AG20443 (cell line): ENCODE data around the gene NPDC1.
"Not testable (repeated sequence)": the region's sequence is repeated elsewhere in the genome, so short reads cannot be mapped to it uniquely, and the experiment has no call there.

Experiments
- DNase-seq: peaks from one replicate; pipeline ENCODE4 v3.0.0; 2012; ENCODE audit warnings: low spot score, mixed read lengths

NPDC1 gene

DNA sequence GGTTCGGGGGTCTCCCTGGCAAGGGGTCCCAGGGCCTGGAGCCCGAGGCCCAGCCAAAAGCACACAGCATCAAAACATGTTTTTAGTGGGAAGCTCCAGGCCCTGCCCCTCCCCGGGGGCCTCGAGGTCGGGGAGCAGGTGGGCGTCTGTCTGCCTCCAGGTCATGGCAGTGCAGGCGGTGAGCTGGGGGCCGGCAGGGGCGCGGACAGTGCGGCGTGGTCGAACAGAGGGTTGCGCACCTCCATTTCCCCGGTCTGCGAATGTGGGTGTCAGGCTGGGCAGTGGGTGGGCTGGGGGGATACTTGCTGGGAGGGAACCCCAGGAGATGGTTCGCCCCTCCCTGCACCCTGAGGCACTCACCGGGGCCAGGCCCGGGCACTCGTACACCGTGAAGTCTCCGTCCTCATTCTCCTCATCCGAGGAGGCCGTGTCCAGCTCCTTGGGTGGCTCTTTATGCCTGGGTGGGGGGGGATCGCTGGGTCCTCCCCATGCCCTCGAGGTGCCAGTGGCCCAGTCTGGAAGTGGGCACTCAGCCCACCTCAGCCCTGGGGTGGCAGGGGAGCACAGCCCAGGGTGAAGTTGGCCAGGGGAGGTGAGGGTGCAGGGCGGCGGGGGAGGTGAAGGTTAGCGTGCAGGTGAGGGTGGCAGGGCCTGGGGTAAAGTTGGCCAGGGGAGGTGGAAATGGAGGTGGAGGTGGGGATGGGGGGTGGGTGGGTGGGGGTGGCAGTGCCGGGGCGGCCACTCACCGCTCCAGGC, 6.2 kb downstream of the NPDC1 start:
- no peak for DNase-seq

DNA sequence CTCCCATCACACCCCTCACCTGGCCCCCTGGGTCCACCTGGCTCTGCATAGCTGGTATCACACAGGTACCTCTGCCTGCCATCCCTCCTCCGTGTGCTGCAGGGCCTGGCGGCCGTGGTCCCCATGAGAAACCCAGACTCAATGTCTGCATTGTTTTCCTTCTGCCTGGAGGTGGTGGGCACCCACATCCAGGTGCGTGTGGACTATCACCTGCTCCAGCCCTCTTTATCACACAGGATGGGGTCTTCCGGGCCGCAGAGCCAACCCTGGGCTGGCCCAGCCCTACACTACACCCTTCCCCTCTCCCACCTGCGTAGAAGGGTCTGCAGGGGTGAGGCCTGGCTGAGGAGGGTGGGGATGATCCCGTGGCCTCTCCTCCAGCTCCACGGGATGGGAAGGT, 7.1 kb downstream of the NPDC1 start:
- DNase-seq, result no peak

GRCh38 chr9:137037483-137037882, 8.5 kb downstream of the NPDC1 start:
- DNase-seq, result no peak

- DNase-seq, result no peak
These were observed 8.9 kb downstream of the NPDC1 start for GRCh38 chr9:137037035-137037434.

GRCh38 chr9:137035937-137036336, 10.0 kb downstream of the NPDC1 start:
- DNase-seq, result no peak

DNA sequence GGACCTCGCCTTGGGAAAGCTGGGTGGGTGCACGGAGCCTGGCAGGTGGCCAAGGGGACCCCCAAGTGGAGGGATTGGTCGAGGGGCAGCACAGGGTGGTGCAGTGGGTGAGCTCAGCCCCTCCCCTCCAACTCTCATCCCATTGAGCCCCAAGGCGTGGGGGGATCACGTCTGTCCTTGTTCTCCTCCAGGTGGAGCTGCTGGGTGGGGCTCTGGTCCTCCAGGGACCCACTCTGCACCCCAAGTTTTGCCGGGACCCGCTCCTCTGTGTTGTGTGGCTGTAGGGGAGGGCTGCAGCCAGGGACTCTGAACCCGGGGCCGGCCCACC, 10.5 kb downstream of the NPDC1 start:
- DNase-seq, result no peak

DNA sequence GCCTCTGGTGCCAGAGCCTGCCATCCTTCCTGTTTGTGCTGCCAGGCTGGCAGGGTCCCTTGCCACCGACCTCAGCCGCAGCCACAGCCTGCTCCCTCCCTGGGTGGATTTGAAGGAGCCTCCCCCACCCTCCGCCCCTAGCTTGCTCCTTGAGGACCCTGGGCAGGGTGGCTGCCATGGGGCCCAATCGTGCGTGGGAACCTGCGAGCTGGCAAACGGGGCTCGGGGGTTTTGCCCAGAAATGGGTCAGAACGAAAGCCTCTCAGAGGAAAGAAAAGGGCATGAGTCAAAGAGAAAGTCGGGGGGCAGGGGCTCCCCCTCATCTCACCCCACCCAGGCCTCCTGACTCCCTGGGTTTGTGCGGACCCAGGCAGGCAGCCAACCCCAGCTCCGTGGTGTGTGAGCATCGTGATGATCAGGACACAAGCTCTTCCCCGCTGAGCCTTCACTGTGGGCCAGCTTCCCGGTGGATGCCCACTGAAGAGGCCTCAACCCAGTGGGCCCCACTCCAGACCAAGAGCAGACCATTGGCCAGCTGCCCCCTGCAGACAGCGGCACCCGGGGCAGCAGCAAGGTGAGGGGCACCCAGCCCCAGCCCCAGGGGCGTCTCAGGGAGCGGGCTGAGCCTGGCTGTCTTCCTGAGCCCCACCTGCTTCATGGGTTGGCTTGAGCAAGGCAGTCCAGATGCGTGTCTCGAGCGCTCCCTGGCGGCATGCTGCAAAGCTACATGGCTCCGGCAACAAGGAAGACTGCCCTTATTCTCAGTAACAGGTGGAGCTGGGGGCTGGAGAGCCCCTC, 11.1 kb downstream of the NPDC1 start:
- DNase-seq, result peak; percentile 90

GRCh38 chr9:137034039-137034708, 11.8 kb downstream of the NPDC1 start:
- no peak for DNase-seq

GRCh38 chr9:137033481-137033880, 12.5 kb downstream of the NPDC1 start:
- DNase-seq, result not testable (repeated sequence)

DNA sequence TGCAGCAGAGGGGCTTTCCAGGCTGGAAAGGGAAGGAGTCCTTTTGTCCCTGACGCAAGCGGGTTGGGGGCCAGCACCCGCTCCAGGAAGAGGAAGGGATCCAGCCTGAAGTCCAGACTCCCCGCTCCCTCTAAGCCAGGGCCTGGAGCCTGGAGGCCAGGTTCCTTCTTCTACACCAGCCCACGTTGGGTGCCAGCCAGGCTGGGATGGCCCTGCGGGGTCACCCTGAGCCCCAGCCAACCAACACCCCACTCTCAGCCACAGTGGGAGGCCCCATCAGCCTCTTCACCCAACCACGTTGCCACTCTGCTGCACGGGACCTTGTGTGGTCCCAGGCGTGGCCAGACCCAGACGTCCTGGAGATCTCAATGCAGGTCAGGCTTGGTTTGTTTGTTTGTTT, 13.1 kb downstream of the NPDC1 start:
- DNase-seq, result no peak

- DNase-seq, result no peak
These were observed 13.9 kb downstream of the NPDC1 start, which contains the start of gene FUT7 for GRCh38 chr9:137031904-137032640. FUT7 (minus strand) TSS chr9:137032088; CDS start chr9:137031991, 97 bp downstream.

DNA sequence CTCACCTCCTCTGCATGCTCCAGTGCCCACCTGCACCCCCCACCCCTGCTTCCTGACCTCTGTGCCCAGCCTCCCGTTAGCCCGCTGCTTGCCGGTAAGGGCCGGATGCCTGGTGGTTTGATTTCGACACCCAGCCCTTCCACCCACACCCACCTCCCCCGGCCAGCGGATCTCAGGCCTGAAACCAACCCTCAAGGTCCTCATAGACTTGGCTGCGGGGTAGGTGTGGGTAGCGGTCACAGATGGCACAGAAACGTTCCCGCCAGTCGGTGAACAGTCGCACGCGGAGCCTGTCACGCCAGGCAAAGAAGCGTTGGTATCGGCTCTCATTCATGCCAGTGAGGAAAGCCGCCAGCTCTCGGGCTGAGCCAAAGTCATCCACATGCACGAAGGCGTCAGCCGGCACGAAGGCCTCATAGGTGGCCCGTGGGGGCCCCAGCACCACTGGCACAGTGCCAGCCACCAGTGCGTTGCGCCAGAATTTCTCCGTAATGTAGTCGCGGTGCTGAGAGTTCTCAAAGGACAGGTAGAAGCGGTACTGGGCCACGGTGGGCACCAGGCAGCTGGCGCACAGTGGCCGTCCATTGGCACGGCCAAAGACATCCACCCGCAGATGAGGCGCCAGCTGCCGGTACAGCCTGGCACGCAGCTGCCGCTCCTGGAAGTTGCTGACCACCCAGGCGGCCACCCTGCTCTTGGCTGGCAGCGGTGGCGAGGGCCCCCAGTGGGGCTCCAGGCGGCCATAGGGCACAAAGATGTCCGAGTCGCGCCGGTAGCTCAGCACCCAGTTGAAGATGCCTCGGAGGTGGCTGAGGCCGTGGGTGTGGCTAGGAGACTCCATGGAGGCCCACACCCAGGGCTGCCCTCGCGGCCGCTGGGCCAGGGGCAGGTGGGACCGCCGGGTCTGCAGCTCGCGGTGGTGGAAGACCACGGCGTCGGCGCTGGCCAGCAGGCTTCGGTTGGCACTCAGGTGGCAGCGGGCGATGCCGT, 15.1 kb downstream of the NPDC1 start:
- DNase-seq, result no peak

- DNase-seq, result no peak
These were observed 16.0 kb downstream of the NPDC1 start for GRCh38 chr9:137030006-137030405.

DNA sequence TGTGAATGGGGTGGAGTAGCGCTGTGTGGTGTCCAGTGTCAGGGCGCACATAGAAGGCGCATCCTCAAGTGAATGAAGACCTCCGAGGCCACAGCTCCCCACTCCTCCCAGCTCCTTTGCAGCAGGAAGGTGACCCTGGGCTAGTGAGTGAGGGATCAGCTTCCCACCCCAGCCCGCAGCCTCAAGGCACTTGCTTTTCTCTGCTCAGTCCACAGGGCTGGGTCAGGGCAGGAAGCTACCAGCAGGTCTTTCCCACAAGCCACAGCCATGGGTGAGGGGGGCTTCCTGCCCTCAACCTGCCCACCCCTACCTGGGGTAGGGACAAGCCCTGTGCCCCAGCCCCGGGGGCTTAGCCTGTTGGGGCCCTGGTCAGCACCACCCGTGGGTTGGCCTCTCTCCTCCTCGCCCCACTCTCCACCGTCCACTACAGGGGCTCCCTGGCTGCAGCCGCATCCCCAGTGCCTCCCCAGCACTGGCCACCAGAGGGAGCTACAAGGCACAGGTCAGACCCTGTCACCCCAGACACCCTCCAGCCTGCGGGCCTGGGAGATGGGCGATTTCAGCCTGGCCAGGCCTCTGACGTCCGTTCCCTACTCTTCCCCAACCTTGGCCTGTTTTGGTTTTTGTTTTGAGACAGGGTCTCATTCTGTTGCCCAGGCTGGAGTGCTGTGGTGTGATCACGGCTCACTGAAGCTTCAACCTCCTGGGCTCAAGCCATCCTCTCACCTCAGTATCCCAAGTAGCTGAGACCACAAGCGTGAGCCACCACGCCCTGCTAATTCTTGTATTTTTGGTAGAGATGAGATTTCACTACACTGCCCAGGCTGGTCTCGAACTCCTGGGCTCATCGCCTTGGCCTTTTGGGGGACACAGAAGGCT, 16.7 kb downstream of the NPDC1 start:
- DNase-seq, result peak; percentile 84

DNA sequence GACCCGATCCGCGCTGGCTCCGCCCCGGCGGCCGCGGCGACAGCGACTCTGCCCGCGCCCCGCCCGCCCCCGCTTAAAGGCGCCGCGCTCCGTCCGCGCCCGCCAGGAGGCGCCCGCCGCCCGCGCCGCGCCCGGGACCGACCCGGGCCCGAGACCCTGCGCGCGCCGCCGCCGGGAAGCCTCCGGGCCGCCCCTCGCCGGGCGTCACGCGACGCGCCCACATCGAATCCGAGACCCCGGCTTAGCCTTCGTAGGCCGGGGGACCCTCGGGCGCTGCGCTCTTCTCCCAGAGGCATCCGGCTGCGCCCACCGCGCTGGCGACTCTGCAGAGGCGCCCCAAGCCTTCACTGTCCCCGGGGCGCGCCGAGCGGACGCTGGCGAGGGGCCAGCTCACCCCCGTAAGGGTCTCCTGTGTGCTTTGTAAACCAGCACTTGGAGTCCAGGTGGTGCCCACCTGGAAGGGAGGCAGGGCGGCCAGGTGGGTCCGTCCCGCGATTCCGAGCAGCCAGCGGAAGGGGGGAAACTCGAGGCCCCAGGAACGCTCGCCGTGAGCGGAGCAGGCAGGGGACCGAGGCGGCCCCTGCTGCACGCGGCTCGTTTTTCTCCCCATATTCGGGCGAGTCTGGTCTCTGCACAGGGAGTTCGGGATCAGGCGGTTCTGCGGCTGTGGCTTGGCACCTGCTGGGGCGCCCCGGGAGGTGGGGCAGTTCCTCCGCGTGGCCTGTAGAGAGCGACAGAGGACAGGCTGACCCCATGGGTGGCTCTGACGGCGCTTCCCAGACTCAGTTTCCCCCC, 17.5 kb downstream of the NPDC1 start:
- peak; percentile 91 for DNase-seq

- peak; percentile 50 for DNase-seq
These were observed 18.4 kb downstream of the NPDC1 start, which contains the start of gene ABCA2 for GRCh38 chr9:137027369-137028262. ABCA2 (minus strand) TSS chr9:137028237; CDS start chr9:137028140, 97 bp downstream.

- no peak for DNase-seq
These were observed 19.1 kb downstream of the NPDC1 start for GRCh38 chr9:137026828-137027227.

DNA sequence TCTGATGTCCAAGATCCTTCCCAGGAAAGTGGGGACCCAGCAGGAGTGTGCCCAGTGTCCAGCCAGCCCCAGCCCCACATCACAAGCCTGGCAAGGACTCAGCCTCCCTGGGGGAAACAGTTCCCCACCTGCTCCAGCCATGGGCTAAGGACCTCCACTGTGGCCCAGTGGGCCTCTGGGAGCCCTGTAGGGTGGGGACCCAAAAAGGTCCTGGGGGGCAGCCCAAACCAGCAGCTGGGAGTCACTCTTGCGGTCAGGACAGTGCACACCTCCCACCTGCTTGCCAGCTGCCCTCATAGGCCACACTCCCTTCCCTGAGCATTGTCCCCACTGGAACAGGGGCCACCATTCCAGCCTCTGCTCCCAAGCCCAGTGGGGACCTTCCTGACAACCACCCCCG, 19.6 kb downstream of the NPDC1 start:
- no peak for DNase-seq
